Upper lobe of right lung (tissue), 1 donor: ENCODE measurements around the gene SDR42E1. TPM values are rescaled to one million over a fixed set of nuclear protein-coding genes. Genes with fewer than 3 reads are reported as not detected.
A peak's percentile ranks its signal among the peaks of the same experiment; 100 is the strongest.

Experiments
- ATAC-seq: fragments of 200-7000 bp; cut with Tn5 transposase; one replicate; pipeline ENCODE4 v1.9.1; 2020; ENCODE audit warnings: mild to moderate bottlenecking, moderate library complexity
- DNase-seq: peaks from one replicate; pipeline ENCODE4 v3.0.0-alpha.2; 2020
- H3K27ac ChIP-seq: fragments of 200-600 bp; one replicate; pipeline ENCODE4 v1.8.0; 2022
- H3K27me3 ChIP-seq: fragments of 200-600 bp; one replicate; pipeline ENCODE4 v1.8.0; 2022; ENCODE audit warnings: mild to moderate bottlenecking
- H3K36me3 ChIP-seq: fragments of 200-600 bp; one replicate; pipeline ENCODE4 v1.8.0; 2022
- H3K4me1 ChIP-seq: fragments of 200-600 bp; one replicate; pipeline ENCODE4 v1.8.0; 2022
- H3K4me3 ChIP-seq: fragments of 200-600 bp; one replicate; pipeline ENCODE4 v1.8.0; 2022; ENCODE audit warnings: mild to moderate bottlenecking
- H3K9me3 ChIP-seq: fragments of 200-600 bp; one replicate; pipeline ENCODE4 v1.8.0; 2022
- CTCF ChIP-seq: fragments of 200-600 bp; IDR thresholded peaks from one replicate; pipeline ENCODE4 v1.8.0; 2022; ENCODE audit warnings: antibody characterized with exemption
- intact Hi-C: fragments of 100-400 bp; cut with DNase I; formaldehyde crosslinking; loops from one replicate; pipeline ENCODE4 v1.11.0; 2022
- total RNA-seq: library from RNA; stranded (reverse); fragmentation: NEBNext Ultra II Directional; extraction: Animal tissue kit (Norgen Biotek cat#: 25700); gene quantifications from one replicate; pipeline ENCODE4 v1.2.1, GENCODE V29; 2021
- donor health status: DM: no; HTN: yes; CAD: no; lungs with severe emphysema.

Gene SDR42E1
- total RNA-seq, 1 donor from 2014 or later: 6.5 TPM

GRCh38 chr16:82043680-82044584 lies 32.7 kb upstream of the SDR42E1 start:
- no peak for TF ChIP-seq CTCF
- Histone ChIP-seq H3K9me3 (no peaks in the 10 kb centered on the region), H3K4me1 (peaks cover 5% of the 10 kb centered on the region), H3K27me3 (no peaks in the 10 kb centered on the region), H3K27ac (peak overlapping the region; percentile 47), H3K4me3 (no peak overlapping the region), H3K36me3 (no peaks in the 10 kb centered on the region)
- ATAC-seq: peak; percentile 15
- intact Hi-C loops: no loop called here
- no peak for DNase-seq

GRCh38 chr16:82042846-82043245 lies 31.6 kb upstream of the SDR42E1 start:
- intact Hi-C loops: no loop called here
- ATAC-seq (no peak), DNase-seq (no peak)
- TF ChIP-seq CTCF: no peak
- Histone ChIP-seq H3K4me3 (no peak overlapping the region), H3K27ac (no peak overlapping the region), H3K27me3 (no peaks in the 10 kb centered on the region), H3K4me1 (no peaks in the 10 kb centered on the region), H3K9me3 (no peaks in the 10 kb centered on the region), H3K36me3 (no peaks in the 10 kb centered on the region)

DNA sequence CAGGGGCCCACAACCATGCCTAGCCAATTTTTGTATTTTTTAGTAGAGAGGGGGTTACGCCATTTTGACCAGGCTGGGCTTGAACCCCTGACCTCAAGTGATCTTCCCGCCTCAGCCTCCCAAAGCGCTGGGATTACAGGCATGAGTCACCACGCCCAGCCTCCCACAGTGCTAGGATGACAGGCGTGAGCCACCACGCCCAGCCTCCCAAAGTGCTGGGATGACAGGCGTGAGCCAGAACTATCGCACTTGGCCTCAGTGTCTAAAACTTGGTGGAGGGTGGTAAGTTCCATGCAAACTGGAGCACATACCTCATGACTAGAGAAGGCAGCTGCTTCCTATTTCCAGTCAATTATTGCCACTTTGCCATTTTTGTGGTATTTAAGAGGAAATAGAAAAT lies 30.9 kb upstream of the SDR42E1 start:
- no peaks in the 10 kb centered on the region for H3K4me1 ChIP-seq
- no peak for DNase-seq
- no peak for ATAC-seq
- no peak overlapping the region for H3K27ac ChIP-seq
- intact Hi-C loops: no loop called here
- no peaks in the 10 kb centered on the region for H3K27me3 ChIP-seq
- no peaks in the 10 kb centered on the region for H3K9me3 ChIP-seq
- no peak for TF ChIP-seq CTCF
- H3K36me3 ChIP-seq: no peaks in the 10 kb centered on the region
- no peak overlapping the region for H3K4me3 ChIP-seq

GRCh38 chr16:82041542-82041941 lies 30.3 kb upstream of the SDR42E1 start:
- no peaks in the 10 kb centered on the region for H3K36me3 ChIP-seq
- DNase-seq (no peak), ATAC-seq (no peak)
- no peaks in the 10 kb centered on the region for H3K4me1 ChIP-seq
- H3K9me3 ChIP-seq: no peaks in the 10 kb centered on the region
- no peak overlapping the region for H3K4me3 ChIP-seq
- TF ChIP-seq CTCF: no peak
- intact Hi-C loops: no loop called here
- no peaks in the 10 kb centered on the region for H3K27me3 ChIP-seq
- no peak overlapping the region for H3K27ac ChIP-seq

GRCh38 chr16:82040296-82040695 lies 29.0 kb upstream of the SDR42E1 start:
- no peaks in the 10 kb centered on the region for H3K9me3 ChIP-seq

More at GRCh38 chr16:82040296-82040695, 29.0 kb upstream of the SDR42E1 start:
- Histone ChIP-seq H3K4me1 (peaks cover 2% of the 10 kb centered on the region), H3K27ac (no peak overlapping the region), H3K4me3 (no peak overlapping the region), H3K36me3 (no peaks in the 10 kb centered on the region), H3K27me3 (no peaks in the 10 kb centered on the region)
- no peak for ATAC-seq
- DNase-seq: no peak
- intact Hi-C loops: no loop called here
- no peak for TF ChIP-seq CTCF
